GM12875 (cell line): ENCODE measurements around the gene WDR88.
"Not testable (repeated sequence)": the region's sequence is repeated elsewhere in the genome, so short reads cannot be mapped to it uniquely, and the experiment has no call there.

Source experiments
- H3K4me3 ChIP-seq: one replicate; pipeline ENCODE4 v1.5.1; 2011; ENCODE audit warnings: low read depth, low read length, control low read depth
- TF ChIP-seq, protein P1 (sequence below): IDR thresholded peaks from 2 replicates; pipeline ENCODE4 v1.5.1; 2011; ENCODE audit warnings: low read depth, mild to moderate bottlenecking, control low read depth, inconsistent platforms, low read length, moderate library complexity, borderline replicate concordance; ENCODE audit not compliant: insufficient read depth

Gene WDR88

DNA sequence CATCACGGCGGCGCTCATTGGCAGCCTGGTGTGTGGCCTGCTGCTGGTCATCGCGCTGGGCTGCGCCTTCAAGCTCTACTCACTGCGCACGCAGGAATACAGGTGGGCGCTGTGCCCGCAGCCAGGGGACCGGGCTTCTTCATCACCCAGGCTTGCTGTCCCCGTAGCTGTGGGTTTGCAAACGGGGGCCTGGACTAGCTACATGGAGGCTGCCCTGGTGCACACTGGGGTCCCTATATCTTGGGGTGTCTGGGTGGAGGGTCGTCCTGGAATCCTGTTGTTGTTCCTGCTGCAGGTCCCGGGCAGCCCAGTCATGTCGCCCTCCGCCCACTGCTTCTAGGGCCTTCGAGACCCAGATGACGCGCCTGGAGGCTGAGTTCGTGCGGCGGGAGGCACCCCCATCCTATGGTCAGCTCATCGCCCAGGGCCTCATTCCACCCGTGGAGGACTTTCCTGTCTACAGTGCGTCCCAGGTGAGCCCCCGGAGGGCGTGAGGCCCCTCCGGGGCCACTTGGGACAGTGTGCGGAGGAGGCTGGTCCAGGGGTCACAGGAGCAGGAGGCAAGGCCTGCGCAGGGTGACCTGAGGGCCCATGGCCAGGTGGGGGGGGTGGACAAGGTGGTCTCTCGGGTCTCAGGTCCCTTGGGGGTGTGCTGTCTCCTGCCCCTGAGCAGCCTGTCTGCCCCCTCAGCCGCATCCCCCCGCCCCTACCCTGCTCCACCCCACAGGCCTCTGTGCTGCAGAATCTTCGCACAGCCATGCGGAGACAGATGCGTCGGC, 74.5 kb downstream of the WDR88 start:
- H3K4me3 ChIP-seq = no peak overlapping the region
- TF ChIP-seq, protein P1, sequence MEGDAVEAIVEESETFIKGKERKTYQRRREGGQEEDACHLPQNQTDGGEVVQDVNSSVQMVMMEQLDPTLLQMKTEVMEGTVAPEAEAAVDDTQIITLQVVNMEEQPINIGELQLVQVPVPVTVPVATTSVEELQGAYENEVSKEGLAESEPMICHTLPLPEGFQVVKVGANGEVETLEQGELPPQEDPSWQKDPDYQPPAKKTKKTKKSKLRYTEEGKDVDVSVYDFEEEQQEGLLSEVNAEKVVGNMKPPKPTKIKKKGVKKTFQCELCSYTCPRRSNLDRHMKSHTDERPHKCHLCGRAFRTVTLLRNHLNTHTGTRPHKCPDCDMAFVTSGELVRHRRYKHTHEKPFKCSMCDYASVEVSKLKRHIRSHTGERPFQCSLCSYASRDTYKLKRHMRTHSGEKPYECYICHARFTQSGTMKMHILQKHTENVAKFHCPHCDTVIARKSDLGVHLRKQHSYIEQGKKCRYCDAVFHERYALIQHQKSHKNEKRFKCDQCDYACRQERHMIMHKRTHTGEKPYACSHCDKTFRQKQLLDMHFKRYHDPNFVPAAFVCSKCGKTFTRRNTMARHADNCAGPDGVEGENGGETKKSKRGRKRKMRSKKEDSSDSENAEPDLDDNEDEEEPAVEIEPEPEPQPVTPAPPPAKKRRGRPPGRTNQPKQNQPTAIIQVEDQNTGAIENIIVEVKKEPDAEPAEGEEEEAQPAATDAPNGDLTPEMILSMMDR = no peak

DNA sequence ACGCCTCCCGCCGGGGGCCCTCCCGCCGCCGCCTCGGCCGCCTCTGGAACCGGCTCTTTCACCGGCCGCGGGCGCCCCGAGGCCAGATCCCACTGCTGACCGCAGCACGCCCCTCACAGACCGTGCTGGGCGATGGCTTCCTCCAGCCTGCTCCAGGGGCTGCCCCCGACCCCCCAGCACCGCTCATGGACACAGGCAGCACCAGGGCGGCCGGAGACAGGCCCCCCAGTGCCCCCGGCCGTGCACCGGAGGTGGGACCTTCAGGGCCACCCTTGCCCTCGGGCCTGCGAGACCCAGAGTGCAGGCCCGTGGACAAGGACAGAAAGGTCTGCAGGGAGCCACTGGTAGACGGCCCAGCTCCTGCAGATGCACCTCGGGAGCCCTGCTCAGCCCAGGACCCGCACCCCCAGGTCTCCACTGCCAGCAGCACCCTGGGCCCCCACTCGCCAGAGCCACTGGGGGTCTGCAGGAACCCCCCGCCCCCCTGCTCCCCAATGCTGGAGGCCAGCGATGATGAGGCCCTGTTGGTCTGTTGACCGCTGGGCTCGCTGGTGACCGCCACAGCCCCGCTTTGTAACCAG, 75.2 kb downstream of the WDR88 start:
- H3K4me3 ChIP-seq = no peak overlapping the region

GRCh38 chr19:33207903-33208302, 76.0 kb downstream of the WDR88 start:
- TF ChIP-seq, protein P1 = no peak
- no peak overlapping the region for H3K4me3 ChIP-seq

More for the DNA sequence above, 75.2 kb downstream of the WDR88 start:
- TF ChIP-seq, protein P1 = no peak

DNA sequence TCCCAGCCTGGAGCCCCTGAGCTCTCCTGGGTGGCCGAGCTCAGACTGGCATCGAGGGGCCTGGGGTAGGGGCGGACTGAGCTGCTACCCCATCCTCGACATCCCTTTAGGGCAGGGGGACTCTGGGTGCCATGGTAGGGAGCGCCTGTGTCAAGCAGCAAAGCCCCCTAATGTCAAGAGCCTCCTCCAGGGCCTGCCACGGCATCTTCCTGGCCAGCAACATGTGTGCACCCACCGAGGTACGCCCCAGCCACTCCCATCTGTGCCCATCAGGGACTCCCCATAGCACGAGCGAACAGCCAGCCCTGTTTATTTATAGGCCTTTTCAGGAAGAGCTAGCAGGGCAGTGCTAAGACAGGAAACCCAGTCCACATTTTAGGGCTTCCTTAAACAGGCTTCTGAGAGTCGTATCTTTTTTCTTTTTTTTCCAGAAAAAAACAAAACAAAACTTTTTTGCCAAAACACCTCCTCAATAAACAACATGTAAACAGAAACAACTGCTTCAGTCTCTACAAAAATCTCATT, 76.5 kb downstream of the WDR88 start:
- TF ChIP-seq, protein P1 = no peak
- no peak overlapping the region for H3K4me3 ChIP-seq

GRCh38 chr19:33208904-33209849, 77.3 kb downstream of the WDR88 start:
- TF ChIP-seq, protein P1 = no peak

GRCh38 chr19:33209850-33210230, 77.9 kb downstream of the WDR88 start:
- not testable (repeated sequence) for H3K4me3 ChIP-seq

More at GRCh38 chr19:33208904-33209849, 77.3 kb downstream of the WDR88 start:
- no peak overlapping the region for H3K4me3 ChIP-seq
